COR-L47 (cell line): ENCODE results near the gene TMEM86B.
"Not testable (repeated sequence)": the region's sequence is repeated elsewhere in the genome, so short reads cannot be mapped to it uniquely, and the experiment has no call there.

Source experiments
- DNase-seq: peaks from one replicate; lab custom pipeline; 2025; lab: John Stamatoyannopoulos, UW

TMEM86B gene

DNA sequence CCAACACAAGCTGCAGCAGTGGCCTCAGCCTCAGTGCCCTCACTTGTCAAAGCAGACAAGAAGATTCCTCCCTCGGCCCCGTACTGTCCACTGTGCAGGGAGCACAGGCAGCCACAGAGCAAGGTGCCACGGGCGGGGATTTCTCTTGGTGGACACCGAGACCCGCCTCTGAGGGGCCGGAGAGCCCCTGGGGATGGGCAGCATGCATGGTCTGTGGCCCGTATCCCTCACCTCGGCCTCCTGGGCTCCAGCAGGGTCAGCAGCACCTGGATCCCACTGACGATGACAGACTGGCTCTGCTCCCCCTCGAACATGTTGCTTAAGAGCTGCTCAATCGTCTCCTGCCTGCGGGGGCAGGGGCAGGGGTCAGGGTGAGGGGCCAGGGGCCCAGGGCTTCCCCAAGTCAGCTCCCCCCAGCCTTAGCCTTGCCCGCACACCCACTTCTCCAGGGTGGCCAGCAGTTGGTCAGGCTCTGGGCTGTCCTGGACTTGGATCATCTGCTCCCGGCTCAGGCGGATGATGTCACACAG is 13.4 kb upstream of the TMEM86B start:
- DNase-seq = no peak

GRCh38 chr19:55241143-55241934 is 12.8 kb upstream of the TMEM86B start:
- DNase-seq = no peak

DNA sequence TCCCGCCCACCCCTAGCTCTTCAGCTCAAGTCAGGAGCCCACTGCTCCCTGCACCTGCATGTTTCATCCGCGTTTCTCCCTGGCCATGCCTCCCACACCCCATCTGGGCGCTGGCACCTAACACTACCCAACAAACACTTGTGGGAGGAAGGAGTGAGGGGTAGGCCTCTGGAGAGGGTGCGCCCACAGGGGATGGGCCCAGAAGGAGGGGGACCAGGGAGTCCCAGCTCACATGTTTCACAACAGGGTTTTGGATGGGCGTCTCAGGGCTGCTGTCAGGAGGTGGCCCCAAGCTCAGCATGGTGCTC is 12.1 kb upstream of the TMEM86B start:
- DNase-seq = no peak

DNA sequence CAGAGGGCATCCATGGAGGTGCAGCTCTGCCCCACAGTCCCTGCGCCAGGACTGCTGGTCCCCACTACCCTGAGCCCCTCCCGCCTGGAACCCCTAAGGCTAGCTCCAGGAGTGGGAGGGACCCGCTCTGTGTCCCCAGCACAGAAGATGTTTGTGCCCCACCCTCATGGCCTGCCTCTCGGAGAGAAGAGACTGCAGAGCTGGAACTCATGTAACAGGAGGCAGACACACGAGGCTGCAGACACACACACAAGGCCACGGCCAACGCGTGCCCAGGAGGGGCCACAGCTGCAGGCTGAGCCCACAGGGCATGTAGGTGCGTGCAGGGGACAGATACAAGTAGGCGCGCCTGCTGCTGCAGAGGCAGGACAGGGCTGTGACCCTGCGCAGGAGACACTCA is 10.4 kb upstream of the TMEM86B start:
- DNase-seq = no peak

- DNase-seq = no peak
Observed at GRCh38 chr19:55238030-55238429, 9.5 kb upstream of the TMEM86B start.

DNA sequence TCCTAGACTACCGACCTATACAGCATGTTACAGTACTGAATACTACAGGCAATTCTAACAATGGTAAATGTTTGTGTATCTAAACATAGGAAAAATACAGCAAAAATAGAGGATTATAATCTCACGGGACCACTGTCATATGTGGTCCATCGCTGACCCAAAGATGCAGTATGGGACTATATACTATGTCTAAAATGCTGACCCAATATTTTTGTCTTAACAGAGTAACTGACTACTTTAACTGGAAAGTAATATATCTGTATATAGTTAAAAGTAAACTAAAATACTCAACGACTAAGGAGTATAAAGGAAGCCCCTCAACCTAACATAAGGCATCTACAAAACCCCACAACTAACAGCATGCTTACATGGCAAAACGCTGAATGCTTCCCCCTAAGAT is 4.4 kb upstream of the TMEM86B start:
- no peak for DNase-seq

- no peak for DNase-seq
Observed at GRCh38 chr19:55232286-55232602, 3.7 kb upstream of the TMEM86B start.

DNA sequence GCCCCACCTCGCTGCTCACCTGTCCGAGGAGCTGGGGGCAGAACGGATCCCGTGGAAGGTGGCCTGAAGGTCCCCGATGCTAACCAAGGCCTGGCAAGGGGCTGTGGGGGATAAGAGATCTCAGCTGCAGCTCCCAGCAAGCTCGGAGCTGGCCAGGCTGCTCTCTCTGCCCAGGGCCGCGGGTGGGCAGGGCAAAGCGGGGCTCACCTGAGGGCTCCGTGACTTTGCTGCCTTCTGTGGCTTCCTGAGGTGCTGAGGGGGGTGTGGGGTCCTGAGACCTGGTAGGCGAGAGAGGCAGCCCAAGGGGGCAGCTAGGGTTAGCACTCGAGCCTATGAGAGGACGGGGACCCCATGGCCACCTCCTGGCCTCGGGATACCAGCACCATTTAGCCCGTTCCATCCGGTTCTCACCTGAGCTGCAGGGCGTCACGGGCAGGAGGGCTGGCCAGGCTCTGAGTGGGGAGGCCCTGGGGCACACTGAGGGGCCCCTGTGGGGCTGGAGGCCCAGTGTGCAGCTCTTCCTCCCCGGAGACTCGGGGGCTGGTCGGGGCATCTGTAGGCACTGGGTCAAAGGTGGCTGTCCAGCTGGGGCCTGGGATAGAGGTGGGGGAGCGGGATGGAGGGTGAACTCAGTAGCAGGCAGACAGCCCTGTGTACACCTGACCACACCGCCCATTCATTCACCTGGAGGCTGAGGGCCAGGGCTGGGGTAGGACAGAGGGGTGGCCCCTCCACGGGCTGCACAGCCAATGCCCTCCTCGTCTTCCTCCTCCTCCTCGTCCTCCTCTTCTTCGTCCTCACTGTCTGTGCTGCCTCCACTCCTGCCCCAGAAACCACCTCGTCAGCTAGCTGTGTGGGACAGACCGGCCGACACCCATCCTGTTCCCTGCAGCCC is 3.1 kb upstream of the TMEM86B start:
- no peak for DNase-seq

DNA sequence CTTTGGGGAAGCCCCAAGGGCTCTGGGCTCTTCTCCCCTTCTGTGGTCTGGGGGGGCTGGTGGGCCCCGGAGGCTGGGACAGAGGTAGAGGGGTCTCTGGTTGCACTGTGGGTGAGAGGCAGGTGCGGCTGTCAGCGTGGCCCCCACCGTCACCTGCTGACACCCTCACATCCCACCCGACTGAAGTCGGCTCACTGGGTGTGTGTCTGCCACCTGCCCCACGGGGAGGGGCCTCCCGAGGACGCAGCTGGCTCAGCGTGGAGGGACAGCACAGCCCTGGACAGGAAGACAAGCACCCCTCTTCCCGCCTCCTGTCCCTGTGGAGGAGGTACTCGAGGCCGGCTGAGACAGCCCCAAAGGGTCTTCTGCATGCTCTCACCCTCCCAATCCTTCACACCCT is 2.2 kb upstream of the TMEM86B start:
- DNase-seq = no peak

DNA sequence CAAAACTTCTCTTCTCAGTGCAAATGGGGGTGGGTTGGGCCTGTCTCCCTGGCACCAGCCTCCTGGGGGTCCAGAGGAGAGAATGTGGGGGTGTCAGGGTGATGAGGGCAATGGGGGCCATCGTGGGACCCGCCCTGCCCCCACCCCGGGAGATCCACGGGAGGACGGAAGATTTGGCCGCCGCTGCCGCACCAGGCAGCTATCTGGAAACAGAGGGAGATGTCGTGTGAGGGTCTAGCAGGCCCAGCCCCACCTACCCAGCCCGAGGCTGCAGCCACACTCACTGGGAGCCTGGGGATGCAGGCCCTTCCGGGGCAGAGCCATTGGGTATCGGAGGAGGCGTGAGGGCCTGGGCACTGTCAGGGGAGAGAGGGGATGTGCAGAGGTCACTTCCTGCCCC is 1.8 kb upstream of the TMEM86B start:
- DNase-seq = no peak

DNA sequence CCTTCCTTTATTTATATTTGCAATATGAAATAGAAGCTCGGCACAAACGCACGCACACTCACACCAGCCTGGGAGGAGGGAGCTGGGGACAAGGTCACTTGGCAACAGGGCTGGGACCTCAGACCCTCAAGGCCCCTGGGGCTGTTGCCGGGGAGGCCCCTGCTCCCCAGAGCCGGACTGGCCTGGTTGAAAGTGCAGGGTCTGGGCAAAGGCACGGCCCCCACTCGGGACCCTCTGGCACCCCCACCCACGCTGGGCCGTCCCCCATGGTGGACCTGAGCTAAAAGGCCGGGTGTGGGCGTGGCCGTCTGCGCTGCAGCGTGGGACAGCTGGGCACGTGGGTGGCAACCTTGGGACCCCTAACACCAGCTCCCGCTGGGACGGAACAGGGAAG is 1.2 kb upstream of the TMEM86B start:
- DNase-seq = no peak

DNA sequence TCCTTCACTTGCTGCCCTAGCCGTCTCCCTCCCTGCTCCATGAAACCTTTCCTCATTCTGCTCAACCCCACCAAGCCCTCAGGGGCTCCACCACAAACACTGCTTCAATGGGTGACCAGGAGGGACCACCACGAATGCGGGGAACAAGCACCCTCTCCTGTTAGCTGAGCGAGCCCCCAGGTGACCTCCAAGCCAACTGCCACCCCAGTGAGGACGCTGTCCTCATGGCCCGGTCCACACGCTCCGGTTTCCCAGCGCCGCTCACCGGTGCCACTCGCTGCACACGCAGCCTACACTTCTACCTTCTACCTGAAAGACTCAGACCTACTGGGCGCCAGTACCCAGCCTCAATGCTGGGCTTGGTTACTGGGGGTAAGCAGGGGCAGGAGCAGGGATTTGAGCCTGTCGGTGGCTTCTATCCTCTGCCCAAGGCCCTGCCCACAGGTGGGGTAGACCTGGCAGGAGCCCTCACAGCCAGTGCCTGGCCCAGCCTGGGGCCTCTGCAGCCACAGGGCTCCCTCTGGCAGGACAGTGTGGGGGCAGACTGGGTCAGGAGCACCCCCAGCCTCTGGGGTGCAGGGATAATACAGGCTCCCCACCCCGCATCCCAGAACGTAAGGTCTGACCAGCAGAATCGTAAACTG is 704 bp upstream of the TMEM86B start:
- no peak for DNase-seq

DNA sequence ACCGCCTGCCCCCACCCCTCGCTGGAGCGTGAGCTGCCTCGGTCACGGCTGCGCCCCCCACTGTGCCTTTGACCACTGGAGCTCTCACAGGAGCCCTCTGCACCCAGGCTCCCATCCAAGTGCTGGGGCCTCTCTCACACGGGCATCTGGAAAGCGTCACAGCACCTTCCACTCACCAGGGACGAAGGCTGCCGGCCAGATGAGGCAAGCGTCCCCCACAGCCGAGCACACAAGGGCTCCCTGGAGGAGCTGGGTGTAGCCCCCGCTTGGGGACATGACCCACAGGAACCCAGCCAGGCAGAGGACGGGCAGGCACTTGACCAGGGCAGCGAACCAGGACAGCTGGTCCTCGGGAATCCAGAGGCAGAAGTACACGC is 560 bp downstream of the TMEM86B start:
- no peak for DNase-seq

- DNase-seq = no peak
Observed at GRCh38 chr19:55227241-55228014, 1.1 kb downstream of the TMEM86B start.

GRCh38 chr19:55226788-55227187 is 1.8 kb downstream of the TMEM86B start:
- DNase-seq = no peak

DNA sequence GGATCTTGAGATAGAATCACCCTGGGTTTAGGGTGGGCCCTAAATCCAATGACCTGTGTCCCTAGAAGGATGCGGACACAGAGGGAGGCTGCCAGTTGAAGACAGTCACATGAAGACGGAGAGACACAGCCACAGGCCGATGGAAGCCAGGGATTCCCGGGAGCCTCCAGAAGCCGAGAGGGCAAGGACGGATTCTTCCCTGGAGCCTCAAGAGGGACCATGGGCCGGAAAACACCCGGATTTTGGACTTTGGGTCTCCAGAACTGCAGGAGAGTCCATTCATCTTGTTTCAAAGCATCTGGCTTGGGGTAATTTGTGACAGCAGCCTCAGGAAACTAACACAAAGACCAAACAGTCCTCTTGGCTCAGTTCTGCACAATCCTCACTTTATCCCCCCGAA is 2.3 kb downstream of the TMEM86B start:
- DNase-seq = no peak

- no peak for DNase-seq
Observed at GRCh38 chr19:55225415-55225958, 3.1 kb downstream of the TMEM86B start.

DNA sequence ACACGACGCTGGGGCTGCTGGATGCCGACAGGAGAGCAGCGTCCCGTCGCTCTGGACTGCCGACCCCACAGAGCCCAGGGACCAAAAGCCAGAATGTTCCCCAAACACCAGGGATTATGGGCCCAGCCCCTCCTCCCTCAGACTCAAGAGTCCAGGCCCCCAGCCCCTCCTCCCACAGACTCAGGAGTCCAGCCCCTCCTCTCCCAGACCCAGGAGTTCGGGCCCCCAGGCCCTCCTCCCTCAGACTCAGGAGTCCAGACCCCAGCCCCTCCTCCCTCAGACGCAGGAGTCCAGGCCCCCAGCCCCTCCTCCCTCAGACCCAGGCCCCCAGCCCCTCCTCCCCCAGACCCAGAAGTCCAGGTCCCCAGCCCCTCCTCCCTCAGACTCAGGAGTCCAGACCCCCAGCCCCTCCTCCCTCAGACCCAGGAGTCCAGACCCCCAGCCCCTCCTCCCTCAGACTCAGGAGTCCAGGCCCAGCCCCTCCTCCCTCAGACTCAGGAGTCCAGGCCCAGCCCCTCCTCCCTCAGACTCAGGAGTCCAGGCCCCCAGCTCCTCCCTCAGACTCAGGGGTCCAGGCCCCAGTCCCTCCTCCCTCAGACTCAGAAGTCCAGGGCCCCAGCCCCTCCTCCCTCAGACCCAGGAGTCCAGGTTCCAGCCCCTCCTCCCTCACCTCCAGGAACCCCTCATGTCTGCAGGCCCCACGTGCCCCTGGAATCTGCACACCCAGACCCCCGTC is 3.7 kb downstream of the TMEM86B start:
- DNase-seq = not testable (repeated sequence)

- no peak for DNase-seq
Observed at GRCh38 chr19:55224038-55224665, 4.4 kb downstream of the TMEM86B start.

DNA sequence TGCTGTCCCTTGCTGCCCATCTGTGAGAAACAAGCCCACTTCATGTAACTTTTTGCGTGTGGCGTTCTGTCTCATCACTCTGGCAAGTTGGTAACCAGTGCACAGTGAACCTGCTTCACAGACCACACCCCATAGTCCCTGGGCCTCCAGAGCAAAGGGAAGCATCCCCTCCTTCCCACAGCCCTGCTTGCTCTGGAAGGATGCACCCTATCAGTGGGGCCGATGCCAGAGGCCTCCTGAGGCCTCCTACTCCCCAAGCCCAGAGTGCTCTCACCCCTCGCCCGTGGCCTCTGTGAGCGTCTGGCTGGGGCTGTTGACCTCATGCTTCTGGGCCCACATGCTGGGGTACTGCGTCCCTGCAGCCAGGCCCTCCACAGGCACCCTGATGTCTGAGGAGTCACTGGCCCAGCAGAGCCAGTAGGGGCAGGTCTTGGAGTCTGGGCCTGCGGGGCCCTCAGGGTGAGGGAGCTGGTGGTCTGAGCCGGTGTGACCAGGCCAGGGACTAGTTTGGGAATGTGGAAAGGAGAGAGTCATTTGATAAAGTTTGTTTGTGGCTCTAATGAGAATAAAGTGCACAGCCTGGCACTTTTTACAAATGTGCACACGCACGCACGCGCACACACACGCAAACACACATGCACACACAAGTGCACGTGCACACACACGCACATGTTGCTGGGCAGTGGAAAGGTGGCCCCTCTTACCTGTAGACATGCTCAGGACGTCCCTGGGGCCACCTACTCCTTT is 5.1 kb downstream of the TMEM86B start:
- DNase-seq = no peak
